Stimulated activated CD4-positive, alpha-beta T cell treated with anti-CD3 and anti-CD28 coated beads, Interleukin-15, amount 100 ng/mL, for 48 hours (primary cell): Measurements from ENCODE around the gene QSOX2.

ENCODE experiments used
- DNase-seq, 2 donors: peaks; one replicate each; pipeline ENCODE4 v3.0.0-alpha.2; 2020; ENCODE audit warnings: low read depth in 2 of 2

QSOX2 gene

GRCh38 chr9:136192289-136193126 lies 53.1 kb downstream of the QSOX2 start:
- no peak for DNase-seq

GRCh38 chr9:136191960-136192286 lies 53.7 kb downstream of the QSOX2 start:
- no peak for DNase-seq

GRCh38 chr9:136191099-136191959 lies 54.3 kb downstream of the QSOX2 start:
- no peak for DNase-seq

- no peak for DNase-seq
These were observed 55.0 kb downstream of the QSOX2 start for GRCh38 chr9:136190656-136191055.

- DNase-seq, result no peak
These were observed 55.4 kb downstream of the QSOX2 start for GRCh38 chr9:136190237-136190601.

- DNase-seq, result no peak
These were observed 56.0 kb downstream of the QSOX2 start for GRCh38 chr9:136189394-136190236.

- no peak for DNase-seq
These were observed 57.7 kb downstream of the QSOX2 start for GRCh38 chr9:136187683-136188586.

- DNase-seq, result no peak
These were observed 58.4 kb downstream of the QSOX2 start for GRCh38 chr9:136187197-136187596.

- no peak for DNase-seq
These were observed 59.2 kb downstream of the QSOX2 start for GRCh38 chr9:136186386-136186785.

- DNase-seq, result no peak
These were observed 59.8 kb downstream of the QSOX2 start for GRCh38 chr9:136185596-136186366.

- no peak for DNase-seq
These were observed 60.5 kb downstream of the QSOX2 start for GRCh38 chr9:136185066-136185465.

- no peak for DNase-seq
These were observed 62.7 kb downstream of the QSOX2 start for GRCh38 chr9:136182850-136183422.

GRCh38 chr9:136182420-136182787 lies 63.2 kb downstream of the QSOX2 start:
- no peak for DNase-seq

- DNase-seq, result no peak
These were observed 63.7 kb downstream of the QSOX2 start for GRCh38 chr9:136181784-136182419.

GRCh38 chr9:136180586-136180985 lies 65.0 kb downstream of the QSOX2 start:
- DNase-seq, result no peak

- DNase-seq, result no peak
These were observed 65.9 kb downstream of the QSOX2 start for GRCh38 chr9:136179761-136180160.

- no peak for DNase-seq
These were observed 66.5 kb downstream of the QSOX2 start for GRCh38 chr9:136179101-136179616.

GRCh38 chr9:136178773-136179075 lies 66.9 kb downstream of the QSOX2 start:
- DNase-seq, result no peak

- DNase-seq, result no peak
These were observed 67.4 kb downstream of the QSOX2 start for GRCh38 chr9:136178061-136178772.
